ENCODE results near the gene C1orf210.

Gene C1orf210

GRCh38 chr1:43267818-43268425 is 17.5 kb downstream of the C1orf210 start:
- H3K27ac ChIP-seq: no peak overlapping the region
- peaks cover 8% of the 10 kb centered on the region for H3K9me3 ChIP-seq (ENCODE audit: severe bottlenecking)
- DNase-seq: no peak
- H3K27me3 ChIP-seq (ENCODE audit: insufficient read depth, low read depth, severe bottlenecking): no peaks in the 10 kb centered on the region
- H3K4me3 ChIP-seq (ENCODE audit: low read depth, low read length): no peak overlapping the region
- no peaks in the 10 kb centered on the region for H3K36me3 ChIP-seq
- no peak for TF ChIP-seq CTCF (IDR thresholded peaks at IDR 0.05; ENCODE audit: low read depth, low read length)

DNA sequence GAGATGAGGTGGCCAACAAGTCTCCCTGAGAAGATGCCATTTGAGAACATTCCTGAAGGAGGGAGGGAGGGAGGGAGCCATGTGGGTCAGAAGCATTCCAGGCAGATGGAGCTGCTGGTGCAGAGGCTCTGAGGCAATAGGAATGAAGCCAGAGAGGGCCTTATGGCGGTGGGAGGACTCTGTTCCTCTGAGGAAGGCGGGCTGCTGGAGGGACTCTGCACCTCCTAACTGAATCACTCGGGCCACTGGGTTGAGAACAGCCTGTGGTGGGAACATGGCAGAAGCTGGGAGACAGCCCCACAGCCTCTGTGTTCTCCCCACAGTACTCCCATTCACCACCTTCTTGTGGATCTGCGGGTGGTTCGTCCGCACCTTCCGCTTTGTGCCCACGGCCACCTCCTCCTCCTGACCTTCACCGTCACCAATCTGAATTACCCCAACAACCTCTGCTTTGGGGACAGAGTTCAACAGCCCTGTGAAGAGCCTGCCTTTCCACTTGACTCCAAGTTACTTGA is 18.0 kb downstream of the C1orf210 start:
- Histone ChIP-seq H3K36me3 (no peaks in the 10 kb centered on the region), H3K9me3 (ENCODE audit: severe bottlenecking) (peaks cover 12% of the 10 kb centered on the region), H3K4me3 (ENCODE audit: low read depth, low read length) (no peak overlapping the region), H3K27ac (no peak overlapping the region), H3K27me3 (ENCODE audit: insufficient read depth, low read depth, severe bottlenecking) (no peaks in the 10 kb centered on the region)
- DNase-seq: no peak
- TF ChIP-seq CTCF (IDR thresholded peaks at IDR 0.05; ENCODE audit: low read depth, low read length): no peak

DNA sequence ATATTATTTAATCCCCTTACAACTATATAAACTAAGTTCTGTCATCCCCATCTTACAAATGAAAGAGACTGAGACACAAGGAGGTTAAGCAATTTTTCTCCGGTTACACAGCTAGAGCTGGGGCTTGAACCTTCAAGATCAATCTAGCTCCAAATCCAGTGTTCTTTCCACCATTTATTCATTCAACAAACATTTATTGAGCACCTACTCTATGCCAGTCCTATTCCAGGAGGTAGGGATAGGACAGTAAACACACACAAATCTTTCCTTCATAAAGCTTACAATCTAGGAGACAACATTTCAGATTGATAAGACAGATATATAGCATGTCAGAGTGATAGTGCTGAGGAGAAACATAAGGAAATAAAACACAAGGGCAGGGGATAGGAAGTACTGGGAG is 18.5 kb downstream of the C1orf210 start:
- no peak overlapping the region for H3K27ac ChIP-seq
- no peak for TF ChIP-seq CTCF (IDR thresholded peaks at IDR 0.05; ENCODE audit: low read depth, low read length)
- H3K4me3 ChIP-seq (ENCODE audit: low read depth, low read length): no peak overlapping the region
- no peak for DNase-seq
- H3K9me3 ChIP-seq (ENCODE audit: severe bottlenecking): peaks cover 15% of the 10 kb centered on the region
- H3K36me3 ChIP-seq: no peaks in the 10 kb centered on the region
- H3K27me3 ChIP-seq (ENCODE audit: insufficient read depth, low read depth, severe bottlenecking): no peaks in the 10 kb centered on the region

- no peak for TF ChIP-seq CTCF (IDR thresholded peaks at IDR 0.05; ENCODE audit: low read depth, low read length)
- Histone ChIP-seq H3K36me3 (no peaks in the 10 kb centered on the region), H3K9me3 (ENCODE audit: severe bottlenecking) (peaks cover 15% of the 10 kb centered on the region), H3K27me3 (ENCODE audit: insufficient read depth, low read depth, severe bottlenecking) (no peaks in the 10 kb centered on the region), H3K27ac (no peak overlapping the region), H3K4me3 (ENCODE audit: low read depth, low read length) (no peak overlapping the region)
- DNase-seq: no peak
Measured at GRCh38 chr1:43265431-43265830, 19.9 kb downstream of the C1orf210 start.

GRCh38 chr1:43258370-43258769 is 27.0 kb downstream of the C1orf210 start:
- no peak for TF ChIP-seq CTCF (IDR thresholded peaks at IDR 0.05; ENCODE audit: low read depth, low read length)
- H3K27me3 ChIP-seq (ENCODE audit: insufficient read depth, low read depth, severe bottlenecking): no peaks in the 10 kb centered on the region
- no peak overlapping the region for H3K4me3 ChIP-seq (ENCODE audit: low read depth, low read length)
- H3K27ac ChIP-seq: no peak overlapping the region
- H3K9me3 ChIP-seq (ENCODE audit: severe bottlenecking): peaks cover 9% of the 10 kb centered on the region
- DNase-seq: no peak
- no peaks in the 10 kb centered on the region for H3K36me3 ChIP-seq

Data from WERI-Rb-1 (cell line).